Thymus (tissue), 11 donors: ENCODE measurements around the gene SCRN2. TPM values are rescaled to one million over a fixed set of nuclear protein-coding genes. Genes with fewer than 3 reads are reported as not detected.

Source experiments
- DNase-seq, 9 donors: peaks; one replicate each; pipeline ENCODE4 v3.0.0-alpha.2; 2013; ENCODE audit warnings: low spot score in 9 of 9, low read depth in 6 of 9, missing footprints in 1 of 9
- H3K27ac ChIP-seq, 2 donors: one replicate each; pipeline ENCODE4 v1.5.1; 2013; ENCODE audit warnings: control low read depth in 1 of 2, low read depth in 1 of 2, low read length in 1 of 2, mild to moderate bottlenecking in 1 of 2, moderate library complexity in 1 of 2
- H3K27me3 ChIP-seq, 2 donors: one replicate each; pipeline ENCODE4 v1.5.1; 2013; ENCODE audit warnings: low read length in 1 of 2; ENCODE audit not compliant: control insufficient read depth in 2 of 2, insufficient read depth in 1 of 2
- H3K36me3 ChIP-seq, 2 donors: one replicate each; pipeline ENCODE4 v1.5.1; 2013; ENCODE audit warnings: low read length in 1 of 2, mild to moderate bottlenecking in 1 of 2, moderate library complexity in 1 of 2; ENCODE audit not compliant: control insufficient read depth in 2 of 2, insufficient read depth in 2 of 2
- H3K4me1 ChIP-seq, 2 donors: one replicate each; pipeline ENCODE4 v1.5.1; 2013; ENCODE audit warnings: low read length in 2 of 2; ENCODE audit not compliant: control insufficient read depth in 2 of 2, insufficient read depth in 2 of 2
- H3K4me3 ChIP-seq, 2 donors: one replicate each; pipeline ENCODE4 v1.5.1; 2013; ENCODE audit warnings: low read length in 2 of 2, control low read depth in 1 of 2, mild to moderate bottlenecking in 1 of 2
- H3K9me3 ChIP-seq, 2 donors: one replicate each; pipeline ENCODE4 v1.5.1; 2013; ENCODE audit warnings: low read length in 1 of 2, mild to moderate bottlenecking in 1 of 2; ENCODE audit not compliant: control insufficient read depth in 2 of 2, insufficient read depth in 1 of 2
- WGBS: extraction: QIAGEN DNeasy Blood & Tissue Kit; methylation state at CpG from one replicate; pipeline ENCODE4 v1.1.7; 2013; 5-methylcytosine and 5-hydroxymethylcytosine counted together
- polyA plus RNA-seq: library from polyadenylated mRNA; stranded (reverse); fragments of 200-250 nt; gene quantifications from one replicate; pipeline ENCODE4 v1.2.3, GENCODE V29; 2013
- total RNA-seq: library from RNA; stranded (reverse); fragments of 120-200 nt; gene quantifications from one replicate; pipeline ENCODE4 v1.2.4, GENCODE V29; 2013
- donor health status: healthy.

SCRN2 gene
- total and polyA plus RNA-seq, 2 donors = 25.3 to 39.4 TPM

- H3K27ac ChIP-seq = no peak overlapping the region
- H3K4me3 ChIP-seq = no peak overlapping the region
- H3K27me3 ChIP-seq = peaks cover 24 to 64% of the 10 kb centered on the region in 2 donors
- no peaks in the 10 kb centered on the region for H3K4me1 ChIP-seq
- no peaks in the 10 kb centered on the region for H3K9me3 ChIP-seq
- no peak for DNase-seq
- 69% methylated on average over 6 of the region's 6 CpGs for WGBS
- H3K36me3 ChIP-seq = no peaks in the 10 kb centered on the region
These were observed 48.1 kb downstream of the SCRN2 start for GRCh38 chr17:47792979-47793378.

GRCh38 chr17:47792457-47792856, 48.6 kb downstream of the SCRN2 start:
- Histone ChIP-seq H3K27ac (no peak overlapping the region), H3K27me3 (peaks cover 24 to 69% of the 10 kb centered on the region in 2 donors), H3K4me3 (no peak overlapping the region), H3K36me3 (no peaks in the 10 kb centered on the region), H3K9me3 (no peaks in the 10 kb centered on the region), H3K4me1 (no peaks in the 10 kb centered on the region)
- 81% methylated on average over 1 of the region's 1 CpG for WGBS
- no peak for DNase-seq

GRCh38 chr17:47791025-47791424, 50.0 kb downstream of the SCRN2 start:
- no peak overlapping the region for H3K4me3 ChIP-seq
- H3K27me3 ChIP-seq = peaks cover 24 to 73% of the 10 kb centered on the region in 2 donors
- H3K36me3 ChIP-seq = no peaks in the 10 kb centered on the region
- DNase-seq = no peak
- 56% methylated on average over 3 of the region's 3 CpGs for whole genome bisulfite sequencing
- H3K27ac ChIP-seq = no peak overlapping the region
- no peaks in the 10 kb centered on the region for H3K9me3 ChIP-seq
- no peaks in the 10 kb centered on the region for H3K4me1 ChIP-seq

- no peak for DNase-seq
- H3K9me3 ChIP-seq = no peaks in the 10 kb centered on the region
- no peaks in the 10 kb centered on the region for H3K4me1 ChIP-seq
- whole genome bisulfite sequencing = 4% methylated on average over 70 of the region's 70 CpGs
- peaks cover 24 to 78% of the 10 kb centered on the region in 2 donors for H3K27me3 ChIP-seq
- H3K27ac ChIP-seq = no peak overlapping the region
- H3K4me3 ChIP-seq = no peak overlapping the region
- H3K36me3 ChIP-seq = no peaks in the 10 kb centered on the region
These were observed 51.2 kb downstream of the SCRN2 start for GRCh38 chr17:47789611-47790561.

Other genes starting within 250 kb of the SCRN2 start
- 121 TPM for gene KPNB1, start 191.4 kb downstream of the SCRN2 start, total RNA-seq
- gene KPNB1, start 191.4 kb downstream of the SCRN2 start, polyA plus RNA-seq = 91.3 TPM
- gene TBKBP1, start 147.1 kb downstream of the SCRN2 start, total RNA-seq = 1.8 TPM
- 9.5 TPM for gene TBKBP1, start 147.1 kb downstream of the SCRN2 start, polyA plus RNA-seq
- 1.6 TPM for gene TBX21, start 108.0 kb downstream of the SCRN2 start, total RNA-seq
- 1.6 TPM for gene TBX21, start 108.0 kb downstream of the SCRN2 start, polyA plus RNA-seq
- gene OSBPL7, start 19.5 kb downstream of the SCRN2 start, total RNA-seq = 6.1 TPM
- gene OSBPL7, start 19.5 kb downstream of the SCRN2 start, polyA plus RNA-seq = 13.3 TPM
- 26.7 TPM for gene MRPL10, start 9.7 kb downstream of the SCRN2 start, total RNA-seq
- 41.1 TPM for gene MRPL10, start 9.7 kb downstream of the SCRN2 start, polyA plus RNA-seq
- gene LRRC46, start 9.6 kb downstream of the SCRN2 start, total RNA-seq = 0.19 TPM
- 2.4 TPM for gene LRRC46, start 9.6 kb downstream of the SCRN2 start, polyA plus RNA-seq
- 0.28 TPM for gene SP6, start 9.9 kb upstream of the SCRN2 start, total RNA-seq
- gene SP6, start 9.9 kb upstream of the SCRN2 start, polyA plus RNA-seq = 4.6 TPM
- 1.3 TPM for gene SP2, start 55.0 kb upstream of the SCRN2 start, total RNA-seq
- 10.6 TPM for gene SP2, start 55.0 kb upstream of the SCRN2 start, polyA plus RNA-seq
- gene PNPO, start 100.3 kb upstream of the SCRN2 start, total RNA-seq = 21.4 TPM
- gene PNPO, start 100.3 kb upstream of the SCRN2 start, polyA plus RNA-seq = 9.0 TPM
- gene PRR15L, start 116.6 kb upstream of the SCRN2 start, total RNA-seq = 0.38 TPM
- 1.9 TPM for gene PRR15L, start 116.6 kb upstream of the SCRN2 start, polyA plus RNA-seq
- gene CDK5RAP3, start 129.8 kb upstream of the SCRN2 start, total RNA-seq = 125 TPM
- 684 TPM for gene CDK5RAP3, start 129.8 kb upstream of the SCRN2 start, polyA plus RNA-seq
- 5.5 TPM for gene COPZ2, start 196.5 kb upstream of the SCRN2 start, total RNA-seq
- gene COPZ2, start 196.5 kb upstream of the SCRN2 start, polyA plus RNA-seq = 16.3 TPM
- gene NFE2L1, start 207.1 kb upstream of the SCRN2 start, total RNA-seq = 14.6 TPM
- 88.1 TPM for gene NFE2L1, start 207.1 kb upstream of the SCRN2 start, polyA plus RNA-seq